Nephron (organoid): Measurements from ENCODE around the gene PJA2.

ENCODE experiments used
- H3K27ac Mint-ChIP-seq, 3 experiments: 2 replicates each; pipeline ENCODE4 v1.8.0; 2020; ENCODE audit warnings: mixed read lengths in 3 of 3, mild to moderate bottlenecking in 2 of 3, moderate library complexity in 1 of 3
- H3K27me3 Mint-ChIP-seq: 2 replicates; pipeline ENCODE4 v1.8.0; 2021; ENCODE audit warnings: low read depth, mild to moderate bottlenecking, moderate library complexity, mixed read lengths
- H3K36me3 Mint-ChIP-seq: 2 replicates; pipeline ENCODE4 v1.8.0; 2020; ENCODE audit warnings: low read depth, mixed read lengths
- H3K4me1 Mint-ChIP-seq: 2 replicates; pipeline ENCODE4 v1.8.0; 2020; ENCODE audit warnings: mixed read lengths
- H3K4me3 Mint-ChIP-seq, 3 experiments: 2 replicates each; pipeline ENCODE4 v1.8.0; 2020; ENCODE audit warnings: mild to moderate bottlenecking in 3 of 3, mixed read lengths in 3 of 3, moderate library complexity in 2 of 3
- H3K9me3 Mint-ChIP-seq: 2 replicates; pipeline ENCODE4 v1.8.0; 2020; ENCODE audit warnings: mixed read lengths
- CTCF ChIP-seq, 3 experiments: fragments of 200-600 bp; sonication (generic); IDR thresholded peaks; one replicate each; pipeline ENCODE4 v1.5.0; 2021; ENCODE audit warnings: antibody characterized with exemption in 3 of 3; ENCODE audit not compliant: unreplicated experiment in 3 of 3

Gene PJA2

DNA sequence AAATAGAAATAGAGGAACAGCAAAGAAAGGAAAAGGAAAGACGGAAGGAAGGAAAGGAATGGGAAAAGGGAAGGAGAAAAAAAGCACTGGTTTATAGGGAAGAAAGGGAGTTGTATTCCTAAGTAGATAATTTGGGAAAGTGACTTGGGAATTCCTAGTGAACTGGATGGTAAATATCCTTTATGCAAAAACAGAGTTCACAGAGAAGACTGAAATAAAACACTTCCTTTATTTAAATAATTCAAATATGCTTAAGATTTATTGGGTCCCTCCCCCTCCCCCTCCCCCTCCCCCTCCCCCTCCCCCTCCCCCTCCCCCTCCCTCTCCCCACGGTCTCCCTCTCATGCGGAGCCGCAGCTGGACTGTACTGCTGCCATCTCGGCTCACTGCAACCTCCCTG is 69.4 kb downstream of the PJA2 start:
- no peak for TF ChIP-seq CTCF (IDR thresholded peaks at IDR 0.05; ENCODE audit: unreplicated experiment in 3 of 3)
- peaks cover 10% of the 10 kb centered on the region for H3K9me3 Mint-ChIP-seq
- no peak overlapping the region for H3K27ac Mint-ChIP-seq
- no peak overlapping the region for H3K4me3 Mint-ChIP-seq
- H3K4me1 Mint-ChIP-seq: peaks cover 29% of the 10 kb centered on the region
- peaks cover 68% of the 10 kb centered on the region for H3K36me3 Mint-ChIP-seq
- H3K27me3 Mint-ChIP-seq: peaks cover 4% of the 10 kb centered on the region

- Mint-ChIP-seq H3K27ac (peak overlapping the region; percentile 83 to 85 (median 85)), H3K4me1 (peaks cover 57% of the 10 kb centered on the region), H3K4me3 (peak overlapping the region in 1 of 3 experiments; percentile 22), H3K36me3 (peaks cover 72% of the 10 kb centered on the region), H3K9me3 (peaks cover 8% of the 10 kb centered on the region), H3K27me3 (peaks cover 2% of the 10 kb centered on the region)
- TF ChIP-seq CTCF (IDR thresholded peaks at IDR 0.05; ENCODE audit: unreplicated experiment in 3 of 3): no peak
Measured at GRCh38 chr5:109335114-109335513, 74.7 kb downstream of the PJA2 start.

DNA sequence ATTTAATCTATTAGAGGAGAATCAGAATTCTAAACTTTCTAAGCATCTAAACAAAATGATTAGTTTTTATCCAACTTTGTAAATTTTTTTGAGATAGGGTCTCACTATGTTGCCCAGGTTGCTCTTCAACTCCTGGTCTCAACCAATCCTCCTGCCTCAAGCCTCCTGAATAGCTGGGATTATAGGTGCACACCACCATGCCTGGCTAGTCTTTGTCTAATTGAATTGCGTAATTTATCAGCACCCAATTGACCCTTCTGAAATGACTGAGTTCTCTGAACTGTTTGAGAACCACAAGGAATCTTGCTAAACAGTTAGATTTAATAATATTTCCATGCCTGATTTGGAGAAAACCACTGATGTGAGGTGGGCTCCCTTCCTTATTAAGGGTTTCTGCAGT is 75.7 kb downstream of the PJA2 start:
- no peak for TF ChIP-seq CTCF (IDR thresholded peaks at IDR 0.05; ENCODE audit: unreplicated experiment in 3 of 3)
- Mint-ChIP-seq H3K4me3 (no peak overlapping the region), H3K4me1 (peaks cover 68% of the 10 kb centered on the region), H3K27me3 (no peaks in the 10 kb centered on the region), H3K27ac (peak overlapping the region; percentile 78 to 85 (median 83)), H3K36me3 (peaks cover 61% of the 10 kb centered on the region), H3K9me3 (peaks cover 2% of the 10 kb centered on the region)

DNA sequence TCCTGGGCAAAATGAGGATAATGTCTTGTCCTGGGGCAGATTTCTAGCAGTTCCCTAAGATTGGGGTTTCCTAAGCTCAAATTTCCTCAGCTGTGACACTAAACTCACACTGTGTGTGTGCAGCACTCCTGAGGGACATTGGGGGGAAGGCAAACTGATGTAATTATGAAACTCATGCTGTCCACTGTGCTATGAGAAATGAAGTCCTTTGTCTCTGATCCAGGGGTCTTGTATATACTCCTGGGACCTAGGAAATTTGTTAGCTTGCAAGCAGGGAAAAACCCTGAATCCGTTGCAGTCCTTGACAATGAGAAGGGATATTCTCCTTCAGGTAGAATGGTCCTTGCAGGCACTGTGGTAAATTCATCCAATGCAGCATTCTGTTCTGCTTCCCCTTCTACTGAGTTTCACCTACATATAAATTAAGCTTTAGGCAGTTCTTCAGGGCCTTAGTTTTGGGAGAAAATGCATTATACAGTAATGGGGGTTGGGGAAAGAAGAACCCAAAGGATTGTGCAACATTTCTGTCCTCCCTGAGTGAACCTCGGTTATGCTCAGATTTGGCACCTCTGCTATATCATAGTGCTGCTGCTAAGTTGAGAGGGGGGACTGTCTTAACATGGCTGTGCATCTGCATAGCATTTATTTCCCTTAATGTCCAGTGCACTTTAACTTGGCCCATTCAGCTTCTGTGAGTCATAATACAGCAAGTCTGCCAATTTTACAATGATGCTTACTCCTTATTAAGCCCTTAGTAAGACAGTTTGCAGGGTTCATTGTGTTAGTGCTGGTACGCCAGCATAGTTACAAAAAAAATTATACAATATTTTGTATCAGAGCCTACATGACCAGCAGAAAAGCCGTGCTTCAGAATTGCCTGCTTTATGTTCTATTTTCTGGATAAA is 80.2 kb downstream of the PJA2 start:
- Mint-ChIP-seq H3K27me3 (no peaks in the 10 kb centered on the region), H3K36me3 (peaks cover 44% of the 10 kb centered on the region), H3K9me3 (no peaks in the 10 kb centered on the region), H3K27ac (peak overlapping the region; percentile 17 to 74 (median 46)), H3K4me1 (peaks cover 68% of the 10 kb centered on the region), H3K4me3 (no peak overlapping the region)
- TF ChIP-seq CTCF (IDR thresholded peaks at IDR 0.05; ENCODE audit: unreplicated experiment in 3 of 3): no peak

GRCh38 chr5:109328626-109329025 is 81.1 kb downstream of the PJA2 start:
- Mint-ChIP-seq H3K9me3 (no peaks in the 10 kb centered on the region), H3K4me1 (peaks cover 72% of the 10 kb centered on the region), H3K27me3 (no peaks in the 10 kb centered on the region), H3K4me3 (no peak overlapping the region), H3K36me3 (peaks cover 36% of the 10 kb centered on the region), H3K27ac (peak overlapping the region in 2 of 3 experiments; percentile 17 to 74)
- TF ChIP-seq CTCF (IDR thresholded peaks at IDR 0.05; ENCODE audit: unreplicated experiment in 3 of 3): no peak

GRCh38 chr5:109327570-109327969 is 82.2 kb downstream of the PJA2 start:
- no peak for TF ChIP-seq CTCF (IDR thresholded peaks at IDR 0.05; ENCODE audit: unreplicated experiment in 3 of 3)
- Mint-ChIP-seq H3K27me3 (no peaks in the 10 kb centered on the region), H3K4me3 (no peak overlapping the region), H3K4me1 (peaks cover 73% of the 10 kb centered on the region), H3K9me3 (no peaks in the 10 kb centered on the region), H3K36me3 (peaks cover 35% of the 10 kb centered on the region), H3K27ac (no peak overlapping the region)
